ENCODE results near the gene RNFT2. TPM values are rescaled to one million over a fixed set of nuclear protein-coding genes. Genes with fewer than 3 reads are reported as not detected.
A peak's percentile ranks its signal among the peaks of the same experiment; 100 is the strongest.

Gene RNFT2
- total RNA-seq, 1 experiment from 2014 or later = 4.1 TPM

DNA sequence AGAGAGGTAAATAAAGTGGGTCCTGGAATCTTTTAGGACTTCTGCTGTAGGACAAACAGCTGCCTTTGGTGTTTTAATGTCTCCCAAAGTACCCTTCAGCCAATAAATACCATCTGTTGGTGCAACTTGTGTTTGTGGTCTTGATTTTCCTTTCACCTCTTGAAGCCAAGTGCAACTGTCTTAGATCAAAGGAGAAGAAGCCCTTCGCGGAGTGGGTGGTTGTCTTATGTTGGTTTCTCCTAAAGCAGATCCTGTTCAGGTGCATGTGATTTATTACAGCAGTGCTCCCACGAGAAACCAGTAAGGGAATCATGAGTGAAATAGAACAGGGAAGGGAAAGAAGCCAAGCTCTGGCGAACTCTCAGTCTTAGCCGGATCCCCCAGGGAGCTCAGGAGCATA lies 115.4 kb downstream of the RNFT2 start:
- no peak for DNase-seq (ENCODE audit: low read depth)
- in situ Hi-C loops (cut with HindIII; ENCODE audit: low pct_unique_long_range_greater_than_20kb, low sequenced_read_pairs) = no loop called here

- DNase-seq (ENCODE audit: low read depth) = peak; percentile 75
- in situ Hi-C loops (cut with HindIII; ENCODE audit: low pct_unique_long_range_greater_than_20kb, low sequenced_read_pairs) = no loop called here
Measured at GRCh38 chr12:116855744-116856470, 117.8 kb downstream of the RNFT2 start.

DNA sequence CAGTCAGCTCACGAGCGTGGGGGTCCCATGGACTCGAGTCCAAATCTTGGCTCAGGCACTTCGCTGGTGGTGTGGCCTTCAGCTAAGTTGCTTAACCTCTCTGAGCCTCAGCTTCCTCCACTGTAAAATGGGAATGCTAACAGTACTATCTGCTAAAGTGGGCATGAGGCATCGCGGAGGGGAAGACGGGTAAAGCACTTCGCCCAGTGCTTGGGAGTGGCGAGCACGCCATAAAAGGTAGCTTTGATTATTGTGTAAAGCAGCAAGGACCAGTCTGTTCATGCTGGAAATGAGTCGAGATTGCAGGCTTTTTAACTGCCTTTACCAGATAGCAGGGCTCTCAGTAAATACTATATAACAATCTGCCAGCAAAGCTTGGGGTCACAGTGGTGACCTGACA lies 118.6 kb downstream of the RNFT2 start:
- no peak for DNase-seq (ENCODE audit: low read depth)
- in situ Hi-C loops (cut with HindIII; ENCODE audit: low pct_unique_long_range_greater_than_20kb, low sequenced_read_pairs) = no loop called here

DNA sequence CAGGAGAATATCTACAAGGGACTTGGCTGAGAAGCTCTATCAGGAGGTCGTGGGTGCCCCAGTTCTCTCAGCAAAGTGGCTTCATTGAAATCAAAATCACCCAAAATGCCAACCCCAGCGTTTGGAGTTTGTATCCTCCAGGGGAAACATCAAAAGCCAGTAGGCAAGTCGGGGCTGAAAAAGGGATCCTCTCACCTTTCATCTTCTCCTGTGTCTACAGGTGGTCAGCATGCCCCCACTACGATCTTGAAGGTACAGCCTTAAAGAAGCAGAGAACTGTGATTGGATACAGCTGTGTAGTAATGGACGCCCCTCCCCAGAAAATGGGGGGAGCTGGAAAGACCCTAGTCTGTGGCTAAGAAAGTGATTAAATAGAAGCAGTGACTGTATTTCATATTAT lies 121.0 kb downstream of the RNFT2 start:
- in situ Hi-C loops (cut with HindIII; ENCODE audit: low pct_unique_long_range_greater_than_20kb, low sequenced_read_pairs) = no loop called here
- no peak for DNase-seq (ENCODE audit: low read depth)

DNA sequence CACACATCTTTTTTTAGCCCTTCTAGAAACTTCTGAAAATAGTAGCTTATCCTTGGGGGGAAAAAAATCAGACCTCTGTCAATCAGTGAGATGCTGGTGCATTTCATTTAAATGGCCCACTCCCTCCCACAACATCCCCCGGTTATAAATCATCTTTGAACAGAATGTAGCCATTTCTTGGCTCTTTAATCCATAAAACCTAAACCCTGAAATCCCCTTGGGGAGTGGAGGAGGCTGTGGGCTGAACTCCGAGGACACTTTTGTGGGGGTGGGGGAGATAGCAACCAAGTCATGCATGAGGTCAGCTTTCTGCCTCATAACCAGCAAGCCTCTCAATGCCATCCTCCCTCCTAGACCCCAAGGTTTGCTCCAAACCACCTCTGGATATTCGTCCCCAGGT lies 122.1 kb downstream of the RNFT2 start:
- in situ Hi-C loops (cut with HindIII; ENCODE audit: low pct_unique_long_range_greater_than_20kb, low sequenced_read_pairs) = no loop called here
- no peak for DNase-seq (ENCODE audit: low read depth)

DNA sequence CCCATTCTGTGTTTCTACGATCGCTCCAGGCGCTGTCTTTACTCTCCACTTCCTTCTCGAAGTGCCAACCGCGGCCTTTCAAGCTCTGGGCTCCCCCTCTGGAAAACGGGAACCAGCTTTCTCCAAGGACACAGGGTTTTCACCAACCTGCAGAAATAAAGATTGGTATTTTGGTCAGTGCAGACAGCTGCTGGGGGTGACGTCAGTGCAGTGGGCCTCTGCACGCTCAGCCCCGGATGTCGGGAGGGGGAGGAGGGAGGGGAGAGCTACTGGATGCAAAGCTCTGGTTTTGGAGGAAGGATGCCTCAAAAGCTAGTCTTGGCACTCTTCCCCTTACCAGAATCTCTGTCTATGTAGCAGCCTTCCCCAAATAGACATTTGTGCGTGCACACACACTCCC lies 123.2 kb downstream of the RNFT2 start:
- DNase-seq (ENCODE audit: low read depth) = no peak
- in situ Hi-C loops (cut with HindIII; ENCODE audit: low pct_unique_long_range_greater_than_20kb, low sequenced_read_pairs) = no loop called here

DNA sequence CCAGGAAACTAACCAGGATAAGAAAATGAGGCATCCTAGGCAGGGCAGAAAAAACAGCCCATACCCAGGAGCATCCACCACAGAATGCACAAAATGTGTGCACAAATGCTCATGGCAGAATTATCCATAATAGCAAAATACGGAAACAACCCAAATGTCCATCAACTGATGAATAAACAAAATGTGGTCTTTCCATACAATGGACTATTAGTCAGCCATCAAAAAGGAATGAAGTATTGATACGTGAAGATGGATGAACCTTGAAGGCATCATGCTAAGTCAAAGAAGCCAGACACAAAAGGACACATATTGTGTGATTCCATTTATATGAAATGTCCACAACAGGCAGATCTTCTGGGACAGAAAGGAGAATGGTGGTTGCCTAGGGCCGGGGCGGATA lies 124.1 kb downstream of the RNFT2 start:
- DNase-seq (ENCODE audit: low read depth) = no peak
- in situ Hi-C loops (cut with HindIII; ENCODE audit: low pct_unique_long_range_greater_than_20kb, low sequenced_read_pairs) = no loop called here

DNA sequence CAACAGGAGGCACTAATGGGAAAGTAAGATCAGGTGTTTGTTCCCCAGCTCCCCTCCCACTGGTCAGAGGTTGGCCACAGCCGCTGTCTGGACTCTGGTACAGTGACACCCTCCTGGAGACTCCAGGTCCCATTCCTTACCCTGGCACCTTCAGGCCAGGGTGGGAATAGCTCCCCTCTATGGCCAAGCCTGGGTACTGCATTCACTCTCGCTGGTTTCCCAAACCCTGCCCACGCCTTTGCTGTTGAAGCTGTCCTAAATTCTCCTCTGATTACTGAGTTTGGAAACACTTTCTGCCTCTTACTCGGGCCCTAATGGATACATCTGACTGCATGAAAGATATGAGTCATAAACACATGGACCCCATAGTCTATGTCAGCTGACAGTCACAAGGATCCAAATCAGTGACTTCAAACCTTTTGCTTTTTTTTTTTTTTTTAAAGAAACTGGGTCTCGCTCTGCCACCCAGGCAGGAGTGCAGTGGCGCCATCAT lies 125.2 kb downstream of the RNFT2 start:
- DNase-seq (ENCODE audit: low read depth) = peak; percentile 79
- in situ Hi-C loops (cut with HindIII; ENCODE audit: low pct_unique_long_range_greater_than_20kb, low sequenced_read_pairs) = no loop called here

DNA sequence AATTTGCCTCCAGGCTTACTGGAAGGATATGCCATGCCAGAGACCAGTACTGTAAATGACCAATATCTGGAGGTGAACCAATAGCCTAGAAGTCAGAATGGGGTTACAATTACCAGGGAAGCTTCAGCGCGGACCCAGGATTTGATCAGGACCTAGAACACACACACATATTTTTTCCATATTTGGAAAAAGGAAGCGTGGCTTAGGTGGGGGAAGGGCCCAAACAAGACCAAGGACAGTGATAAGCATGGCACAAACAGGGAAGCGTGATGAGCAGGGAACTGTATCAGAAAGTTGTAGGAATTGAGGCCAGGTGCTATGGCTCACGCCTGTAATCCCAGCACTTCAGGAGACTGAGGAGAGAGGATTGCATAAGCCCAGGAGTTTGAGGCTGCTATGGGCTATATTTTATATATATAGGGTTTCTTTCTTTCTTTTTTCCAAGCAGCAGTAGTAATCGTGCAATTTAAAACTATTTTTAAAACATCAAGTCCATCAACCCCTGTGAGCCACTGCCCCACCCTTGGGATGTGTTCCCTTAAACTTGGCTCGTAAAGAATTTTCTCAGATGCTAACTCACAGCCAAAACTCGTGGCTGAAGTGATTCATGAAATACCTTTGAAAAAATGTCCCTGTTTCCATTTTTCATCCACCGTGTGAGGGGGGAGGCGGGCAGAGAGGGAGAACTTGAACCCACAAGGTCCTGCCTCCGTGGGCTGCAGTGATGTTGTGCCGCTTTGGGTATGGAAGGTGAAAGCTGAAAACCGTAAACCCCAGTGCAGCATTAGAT lies 126.5 kb downstream of the RNFT2 start:
- in situ Hi-C loops (cut with HindIII; ENCODE audit: low pct_unique_long_range_greater_than_20kb, low sequenced_read_pairs) = no loop called here

GRCh38 chr12:116867523-116867922 lies 129.4 kb downstream of the RNFT2 start:
- in situ Hi-C loops (cut with HindIII; ENCODE audit: low pct_unique_long_range_greater_than_20kb, low sequenced_read_pairs) = no loop called here
- DNase-seq (ENCODE audit: low read depth) = no peak

More for the DNA sequence above, 126.5 kb downstream of the RNFT2 start:
- DNase-seq (ENCODE audit: low read depth) = peak; percentile 48

- no peak for DNase-seq (ENCODE audit: low read depth)
- in situ Hi-C loops (cut with HindIII; ENCODE audit: low pct_unique_long_range_greater_than_20kb, low sequenced_read_pairs) = no loop called here
Measured at GRCh38 chr12:116870306-116870705, 132.2 kb downstream of the RNFT2 start.

DNA sequence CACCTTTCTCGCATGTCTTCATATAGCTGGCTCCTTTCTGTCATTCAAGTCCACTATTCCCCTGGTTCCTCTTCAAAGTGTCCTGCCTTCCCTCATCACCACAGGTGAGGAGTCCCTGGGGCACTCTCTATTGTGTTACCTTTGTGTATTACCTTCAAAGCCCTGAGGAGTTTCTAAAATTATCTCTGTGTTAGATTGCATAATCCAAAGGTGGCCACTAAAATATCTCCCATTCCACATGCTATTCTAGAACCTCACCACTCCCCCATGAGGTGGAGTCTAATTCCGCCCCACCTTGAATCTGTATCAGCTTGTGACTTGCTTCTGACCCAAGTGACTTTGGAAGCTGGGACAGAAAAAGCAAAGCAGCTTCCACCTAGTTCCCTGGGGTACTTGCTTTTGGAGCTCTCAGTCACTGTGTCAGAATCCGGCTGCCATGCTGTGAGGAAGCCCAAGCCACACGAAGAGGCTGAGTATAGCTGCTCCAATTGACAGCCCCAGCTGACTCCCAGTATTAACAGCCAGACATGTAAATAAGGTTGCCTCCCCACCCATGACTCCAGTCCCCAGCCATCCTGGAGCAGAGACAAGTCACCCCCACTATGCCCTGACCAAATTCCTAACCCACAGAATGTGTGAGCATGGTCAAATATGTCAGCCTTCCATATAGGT lies 136.3 kb downstream of the RNFT2 start:
- DNase-seq (ENCODE audit: low read depth) = no peak
- in situ Hi-C loops (cut with HindIII; ENCODE audit: low pct_unique_long_range_greater_than_20kb, low sequenced_read_pairs) = no loop called here

GRCh38 chr12:116876151-116876869 lies 138.2 kb downstream of the RNFT2 start:
- DNase-seq (ENCODE audit: low read depth) = no peak
- in situ Hi-C loops (cut with HindIII; ENCODE audit: low pct_unique_long_range_greater_than_20kb, low sequenced_read_pairs) = no loop called here

GRCh38 chr12:116878567-116879508 lies 140.7 kb downstream of the RNFT2 start:
- no peak for DNase-seq (ENCODE audit: low read depth)
- in situ Hi-C loops (cut with HindIII; ENCODE audit: low pct_unique_long_range_greater_than_20kb, low sequenced_read_pairs) = no loop called here

DNA sequence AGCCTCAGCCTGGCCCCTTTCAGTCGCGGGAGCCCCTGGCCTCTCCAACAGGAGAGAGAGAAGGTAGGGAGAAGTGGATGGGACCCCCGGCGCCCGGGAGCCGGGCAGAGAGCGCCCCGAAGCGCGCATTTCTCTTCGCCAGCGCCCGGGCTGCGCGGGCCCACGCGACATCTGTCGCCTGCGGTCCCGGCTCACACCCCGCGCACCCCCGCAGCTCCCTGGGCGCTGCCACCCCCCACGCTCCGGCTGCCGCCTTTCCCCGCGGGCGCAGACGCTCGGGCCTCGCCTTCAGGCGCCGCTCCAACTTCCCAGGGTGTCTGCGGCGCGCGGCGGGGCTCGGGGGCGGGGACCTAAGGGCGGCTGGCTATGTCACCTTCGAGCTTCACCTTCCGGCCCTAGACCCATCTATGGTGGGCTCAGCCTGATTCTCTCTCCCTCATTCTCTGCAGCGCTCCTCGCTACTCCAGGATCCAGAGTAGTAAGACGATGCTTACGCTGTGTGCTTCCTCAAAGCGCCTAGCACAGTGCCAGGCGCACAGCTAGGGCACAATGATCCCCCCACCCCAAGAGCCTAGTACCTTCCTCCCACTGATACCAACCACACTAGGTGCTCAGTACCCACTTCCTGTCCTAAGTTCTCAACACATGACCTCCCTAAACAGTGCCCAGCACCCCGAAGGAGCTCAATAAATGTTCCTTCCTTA lies 141.5 kb downstream of the RNFT2 start:
- DNase-seq (ENCODE audit: low read depth) = no peak
- in situ Hi-C loops (cut with HindIII; ENCODE audit: low pct_unique_long_range_greater_than_20kb, low sequenced_read_pairs) = no loop called here

DNA sequence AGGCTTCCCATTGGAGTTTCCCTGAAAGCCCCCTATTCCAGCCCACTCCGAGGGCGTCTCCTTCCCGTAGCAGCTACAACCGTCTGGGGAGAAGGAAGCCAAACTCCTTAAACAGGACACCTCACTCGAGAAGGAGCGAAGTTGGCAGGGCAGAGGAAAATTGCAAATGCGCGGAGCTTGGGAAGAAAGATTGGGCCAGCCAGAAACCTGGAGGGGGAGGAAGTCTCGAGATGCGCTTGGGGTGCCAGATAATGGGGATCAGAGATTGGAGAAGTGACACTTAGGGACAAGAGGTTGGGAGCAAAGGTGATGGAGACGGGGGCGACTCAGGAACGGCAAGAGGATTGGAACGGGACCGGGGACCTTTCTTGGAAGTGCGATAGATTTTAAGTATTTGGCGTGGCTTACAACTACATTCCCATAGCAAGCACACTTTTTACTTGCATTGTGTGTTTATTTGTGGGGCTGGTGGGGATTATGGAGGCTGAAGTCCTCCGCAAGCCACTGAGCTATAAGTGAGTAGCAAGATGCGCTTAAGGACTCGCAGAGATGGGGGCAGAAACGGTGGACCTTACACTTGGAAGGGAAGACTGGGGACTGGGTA lies 142.2 kb downstream of the RNFT2 start:
- DNase-seq (ENCODE audit: low read depth) = no peak
- in situ Hi-C loops (cut with HindIII; ENCODE audit: low pct_unique_long_range_greater_than_20kb, low sequenced_read_pairs) = no loop called here

Measured in Caki2 (cell line).